Effector memory CD4-positive, alpha-beta T cell (primary cell): Measurements from ENCODE around the gene SETD4.
A peak's percentile ranks its signal among the peaks of the same experiment; 100 is the strongest.

Source experiments
- DNase-seq, 3 donors: peaks; one replicate each; pipeline ENCODE4 v3.0.0-alpha.2; 2020
- H3K27ac ChIP-seq: 2 replicates; pipeline ENCODE4 v1.7.0; 2013; ENCODE audit warnings: mild to moderate bottlenecking, low read length, moderate library complexity; ENCODE audit not compliant: insufficient read depth, poor library complexity, severe bottlenecking
- H3K27me3 ChIP-seq: replicated peaks from 2 replicates; pipeline ENCODE4 v1.7.0; 2013; ENCODE audit warnings: mild to moderate bottlenecking, low read length; ENCODE audit not compliant: insufficient read depth, control insufficient read depth, poor library complexity, severe bottlenecking
- H3K36me3 ChIP-seq: 2 replicates; pipeline ENCODE4 v1.7.0; 2013; ENCODE audit warnings: mild to moderate bottlenecking, low read length, moderate library complexity; ENCODE audit not compliant: control insufficient read depth, insufficient read depth
- H3K4me1 ChIP-seq: 2 replicates; pipeline ENCODE4 v1.7.0; 2013; ENCODE audit warnings: low read length, mild to moderate bottlenecking; ENCODE audit not compliant: control insufficient read depth, insufficient read depth, poor library complexity, severe bottlenecking
- H3K4me3 ChIP-seq: 2 replicates; pipeline ENCODE4 v1.7.0; 2013; ENCODE audit warnings: low read length, low read depth, mild to moderate bottlenecking; ENCODE audit not compliant: insufficient read depth, poor library complexity, severe bottlenecking
- H3K9me3 ChIP-seq: 2 replicates; pipeline ENCODE4 v1.7.0; 2013; ENCODE audit warnings: mild to moderate bottlenecking, low read length, moderate library complexity; ENCODE audit not compliant: control insufficient read depth

Gene SETD4

DNA sequence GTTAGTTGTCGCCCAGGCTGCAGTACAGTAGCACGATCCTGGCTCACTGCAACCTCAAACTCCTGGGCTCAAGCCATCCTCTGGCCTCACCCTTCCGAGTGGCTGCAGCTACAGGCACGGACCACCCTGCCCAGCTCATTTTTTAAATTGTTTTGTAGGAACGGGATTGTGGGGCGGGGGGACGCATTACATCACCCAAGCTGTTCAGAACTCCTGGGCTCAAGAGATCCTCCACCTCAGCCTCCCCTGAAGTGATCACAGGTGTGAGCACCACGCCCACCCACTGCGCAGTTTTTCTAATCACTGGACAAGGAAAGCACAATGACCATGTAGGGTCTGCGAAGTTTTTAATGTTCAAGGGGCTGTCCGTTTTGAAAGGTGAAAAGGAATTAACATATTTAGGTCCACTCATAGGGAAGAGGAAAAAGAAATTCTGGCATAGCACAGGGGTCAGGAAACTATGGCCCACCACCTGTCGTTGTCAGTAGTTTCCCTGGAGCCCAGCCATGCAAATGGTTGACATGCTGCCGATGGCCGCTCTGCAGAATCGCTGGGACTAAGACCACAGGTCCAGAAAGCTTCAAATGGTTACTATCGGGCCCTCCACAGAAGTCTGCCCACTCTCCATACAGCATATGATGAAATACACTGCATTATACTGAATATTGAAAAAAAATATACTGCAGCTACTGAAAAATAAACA is 26.0 kb downstream of the SETD4 start:
- no peaks in the 10 kb centered on the region for H3K27me3 ChIP-seq
- DNase-seq: no peak
- no peak overlapping the region for H3K27ac ChIP-seq
- peaks cover 23% of the 10 kb centered on the region for H3K36me3 ChIP-seq
- H3K9me3 ChIP-seq: no peaks in the 10 kb centered on the region
- no peaks in the 10 kb centered on the region for H3K4me1 ChIP-seq
- no peak overlapping the region for H3K4me3 ChIP-seq

DNA sequence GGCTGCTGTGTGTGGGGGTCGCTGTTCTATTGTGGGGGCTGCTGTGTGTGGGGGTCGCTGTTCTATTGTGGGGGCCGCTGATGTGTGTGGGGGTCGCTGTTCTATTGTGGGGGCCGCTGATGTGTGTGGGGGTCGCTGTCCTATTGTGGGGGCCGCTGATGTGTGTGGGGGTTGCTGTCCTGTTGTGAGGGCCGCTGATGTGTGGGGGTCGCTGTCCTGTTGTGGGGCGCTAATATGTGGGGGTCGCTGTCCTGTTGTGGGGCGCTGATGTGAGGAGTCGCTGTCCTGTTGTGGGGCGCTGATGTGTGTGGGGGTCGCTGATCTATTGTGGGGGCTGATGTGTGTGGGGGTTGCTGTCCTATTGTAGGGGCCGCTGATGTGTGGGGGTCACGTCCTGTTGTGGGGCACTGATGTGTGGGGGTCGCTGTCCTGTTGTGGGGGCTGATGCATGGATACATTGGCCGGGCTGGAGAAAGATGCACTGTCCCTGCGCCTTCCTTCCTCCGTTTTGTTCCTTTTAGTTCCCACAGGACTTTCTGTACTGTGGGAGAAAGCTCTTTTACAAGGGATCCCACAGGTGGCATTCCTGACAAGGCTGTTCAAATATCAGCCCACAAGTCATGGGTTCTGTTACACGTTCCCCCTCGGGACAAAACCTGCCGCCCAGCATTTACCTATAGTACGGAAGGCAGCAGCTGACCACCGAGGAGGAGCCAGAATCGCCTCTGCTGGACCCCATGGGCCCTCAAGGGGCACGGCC is 27.5 kb downstream of the SETD4 start:
- Histone ChIP-seq H3K4me3 (no peak overlapping the region), H3K4me1 (no peaks in the 10 kb centered on the region), H3K9me3 (no peaks in the 10 kb centered on the region), H3K27me3 (no peaks in the 10 kb centered on the region), H3K36me3 (peaks cover 19% of the 10 kb centered on the region), H3K27ac (no peak overlapping the region)
- DNase-seq: no peak

GRCh38 chr21:36030581-36031189 is 29.6 kb downstream of the SETD4 start:
- Histone ChIP-seq H3K27ac (no peak overlapping the region), H3K27me3 (no peaks in the 10 kb centered on the region), H3K36me3 (peaks cover 8% of the 10 kb centered on the region), H3K9me3 (no peaks in the 10 kb centered on the region), H3K4me3 (no peak overlapping the region), H3K4me1 (no peaks in the 10 kb centered on the region)
- DNase-seq: no peak

DNA sequence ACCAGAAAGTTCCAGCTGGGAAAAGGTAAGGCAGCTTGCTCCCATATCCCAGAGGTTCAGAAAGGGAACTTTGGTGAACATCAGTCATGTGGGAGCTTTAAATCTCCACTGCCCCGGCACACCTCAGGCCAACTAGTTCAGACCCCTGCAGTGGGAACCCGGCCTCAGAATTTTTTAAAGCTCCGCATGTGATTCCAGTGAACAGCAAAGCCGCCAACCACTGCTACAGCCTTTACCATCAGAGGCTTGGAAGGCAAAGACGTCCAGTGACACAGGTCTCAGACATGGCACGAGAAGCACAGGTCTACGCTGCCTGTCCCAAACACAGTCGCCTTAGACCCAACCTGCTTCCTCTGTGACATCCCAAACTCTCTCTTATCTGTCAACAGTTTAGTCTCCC is 31.0 kb downstream of the SETD4 start:
- no peak overlapping the region for H3K4me3 ChIP-seq
- H3K27me3 ChIP-seq: no peaks in the 10 kb centered on the region
- no peak overlapping the region for H3K27ac ChIP-seq
- H3K4me1 ChIP-seq: no peaks in the 10 kb centered on the region
- H3K36me3 ChIP-seq: no peaks in the 10 kb centered on the region
- no peaks in the 10 kb centered on the region for H3K9me3 ChIP-seq
- DNase-seq: no peak

DNA sequence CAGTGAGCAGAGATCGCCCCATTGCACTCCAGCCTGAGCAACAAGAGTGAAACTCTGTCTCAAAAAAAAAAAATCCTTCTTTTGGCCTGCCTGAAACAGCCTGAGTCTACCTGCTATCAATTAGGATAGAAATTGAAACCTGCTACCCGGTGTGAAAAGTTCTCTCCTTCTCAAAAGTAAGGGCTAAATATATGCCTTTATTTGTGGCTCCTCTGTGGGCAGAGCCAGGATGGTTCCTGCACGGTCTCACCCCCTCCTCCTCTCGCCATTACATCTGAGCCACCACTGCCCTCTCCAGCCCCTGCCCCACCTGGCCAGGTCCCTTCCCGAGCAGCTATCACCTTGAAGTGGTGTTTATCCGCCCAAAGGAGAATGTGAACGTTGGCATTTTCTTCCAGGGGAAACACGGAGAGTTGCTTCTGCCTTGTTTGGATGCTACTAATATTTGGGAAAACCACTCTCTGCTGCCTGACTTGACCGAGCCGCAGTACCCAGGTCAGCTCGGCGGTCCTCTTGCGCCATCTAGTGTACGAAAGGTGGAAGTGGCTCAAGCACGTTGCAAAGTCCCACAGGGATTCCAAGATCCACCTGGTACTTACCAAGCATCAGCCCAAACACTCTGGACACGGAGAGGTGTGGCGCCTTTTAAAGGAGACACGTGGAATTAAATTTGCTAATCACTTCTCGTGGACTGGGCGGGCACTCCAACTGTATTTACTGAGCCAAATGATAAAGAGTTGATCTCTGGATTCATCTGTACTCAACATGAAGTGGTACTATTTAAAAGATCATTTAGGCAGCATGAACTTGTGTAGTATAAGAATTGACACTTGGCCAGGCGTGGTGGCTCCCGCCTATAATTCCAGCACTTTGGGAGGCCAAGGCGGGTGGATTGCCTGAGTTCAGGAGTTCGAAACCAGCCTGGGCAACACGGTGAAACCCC is 31.9 kb downstream of the SETD4 start:
- Histone ChIP-seq H3K4me3 (no peak overlapping the region), H3K9me3 (no peaks in the 10 kb centered on the region), H3K36me3 (no peaks in the 10 kb centered on the region), H3K27ac (no peak overlapping the region), H3K27me3 (no peaks in the 10 kb centered on the region), H3K4me1 (no peaks in the 10 kb centered on the region)
- DNase-seq: peak; percentile 34 to 53 (median 36)

- Histone ChIP-seq H3K9me3 (no peaks in the 10 kb centered on the region), H3K36me3 (no peaks in the 10 kb centered on the region), H3K27me3 (no peaks in the 10 kb centered on the region), H3K4me3 (no peak overlapping the region), H3K27ac (no peak overlapping the region), H3K4me1 (no peaks in the 10 kb centered on the region)
- DNase-seq: no peak
These were observed 33.0 kb downstream of the SETD4 start for GRCh38 chr21:36027347-36027746.

- DNase-seq: no peak
- H3K27ac ChIP-seq: no peak overlapping the region
- H3K4me1 ChIP-seq: no peaks in the 10 kb centered on the region
- H3K36me3 ChIP-seq: no peaks in the 10 kb centered on the region
- H3K9me3 ChIP-seq: no peaks in the 10 kb centered on the region
- no peak overlapping the region for H3K4me3 ChIP-seq
- H3K27me3 ChIP-seq: no peaks in the 10 kb centered on the region
These were observed 35.5 kb downstream of the SETD4 start for GRCh38 chr21:36024782-36025181.

GRCh38 chr21:36023092-36023480 is 37.2 kb downstream of the SETD4 start:
- no peaks in the 10 kb centered on the region for H3K27me3 ChIP-seq
- H3K27ac ChIP-seq: no peak overlapping the region
- no peak overlapping the region for H3K4me3 ChIP-seq
- no peaks in the 10 kb centered on the region for H3K9me3 ChIP-seq
- no peaks in the 10 kb centered on the region for H3K4me1 ChIP-seq
- DNase-seq: no peak
- H3K36me3 ChIP-seq: no peaks in the 10 kb centered on the region

DNA sequence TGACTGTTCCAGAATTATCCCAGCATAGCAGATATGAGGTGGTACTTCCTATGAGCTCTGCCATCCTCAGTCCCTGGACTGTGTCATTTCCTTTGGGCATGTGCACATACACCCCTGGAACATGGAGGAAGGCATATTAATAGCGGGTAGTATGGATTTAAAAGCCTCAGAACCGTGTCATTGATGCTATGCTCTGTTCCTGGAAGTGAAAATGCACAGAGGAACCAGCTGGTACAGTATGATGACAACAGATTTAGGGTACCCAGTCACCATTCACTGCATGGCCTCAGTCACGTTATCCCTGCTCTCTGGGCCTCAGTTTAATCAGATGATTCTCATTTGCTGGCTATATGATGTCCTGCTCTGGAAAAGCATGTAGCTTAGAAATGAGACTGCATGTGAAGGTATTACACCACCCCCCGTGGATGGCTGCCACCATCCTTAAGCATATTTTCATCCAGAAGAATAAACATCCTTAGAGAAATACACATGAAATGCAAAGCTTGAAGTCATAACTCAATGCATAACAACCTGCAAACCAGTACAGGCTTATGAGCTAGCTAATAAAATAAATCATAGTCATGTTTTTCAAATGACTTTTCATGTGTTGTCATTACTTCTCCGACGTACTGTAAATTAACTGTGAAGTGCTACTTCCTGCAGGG is 37.8 kb downstream of the SETD4 start:
- Histone ChIP-seq H3K9me3 (no peaks in the 10 kb centered on the region), H3K4me3 (no peak overlapping the region), H3K4me1 (no peaks in the 10 kb centered on the region), H3K27ac (no peak overlapping the region), H3K36me3 (no peaks in the 10 kb centered on the region), H3K27me3 (no peaks in the 10 kb centered on the region)
- DNase-seq: no peak
